ENCODE measurements around the gene GADL1. TPM values are rescaled to one million over a fixed set of nuclear protein-coding genes. Genes with fewer than 3 reads are reported as not detected.
A peak's percentile ranks its signal among the peaks of the same experiment; 100 is the strongest.

The GADL1 gene
- total and polyA plus RNA-seq, 7 donors: 0.89 to 5.6 (median 1.5) TPM

GRCh38 chr3:30848087-30848779 is 46.2 kb downstream of the GADL1 start:
- 34 to 51% (median 36%) methylated on average over 3 of the region's 3 CpGs for WGBS, 3 donors
- Histone ChIP-seq H3K4me1 (peaks cover 26% of the 10 kb centered on the region), H3K4me3 (peak overlapping the region; percentile 13), H3K27me3 (ENCODE audit: insufficient read depth in 3 of 3, low read length in 2 of 3) (no peaks in the 10 kb centered on the region), H3K27ac (peak overlapping the region; percentile 87), H3K9me3 (no peaks in the 10 kb centered on the region), H3K36me3 (ENCODE audit: insufficient read depth in 1 of 2, low read depth in 1 of 2) (no peaks in the 10 kb centered on the region)
- no peak for DNase-seq
- no peak for TF ChIP-seq CTCF (IDR thresholded peaks at IDR 0.05)
- ATAC-seq: peak; percentile 90 to 98 (median 94)
- intact Hi-C loops (cut with DNase I): no loop called here

- peaks cover 27% of the 10 kb centered on the region for H3K4me1 ChIP-seq
- H3K27ac ChIP-seq: peak overlapping the region; percentile 87
- H3K36me3 ChIP-seq (ENCODE audit: insufficient read depth in 1 of 2, low read depth in 1 of 2): no peaks in the 10 kb centered on the region
- WGBS, 3 donors: 25 to 41% (median 30%) methylated on average over 3 of the region's 3 CpGs
- H3K9me3 ChIP-seq: no peaks in the 10 kb centered on the region
- H3K27me3 ChIP-seq (ENCODE audit: insufficient read depth in 3 of 3, low read length in 2 of 3): no peaks in the 10 kb centered on the region
- DNase-seq (no peak), ATAC-seq (peak in 2 of 4 donors; percentile 25 to 36)
- intact Hi-C loops (cut with DNase I): no loop called here
- TF ChIP-seq CTCF (IDR thresholded peaks at IDR 0.05): no peak
- peak overlapping the region; percentile 13 for H3K4me3 ChIP-seq
Measured at GRCh38 chr3:30847592-30847991, 46.9 kb downstream of the GADL1 start.

- WGBS, 3 donors: 62 to 92% (median 75%) methylated on average over 2 of the region's 2 CpGs
- DNase-seq (no peak), ATAC-seq (no peak)
- no peaks in the 10 kb centered on the region for H3K9me3 ChIP-seq
- TF ChIP-seq CTCF (IDR thresholded peaks at IDR 0.05): no peak
- intact Hi-C loops (cut with DNase I): no loop called here
- H3K36me3 ChIP-seq (ENCODE audit: insufficient read depth in 1 of 2, low read depth in 1 of 2): no peaks in the 10 kb centered on the region
- H3K27ac ChIP-seq: peak overlapping the region; percentile 25
- no peak overlapping the region for H3K4me3 ChIP-seq
- no peaks in the 10 kb centered on the region for H3K27me3 ChIP-seq (ENCODE audit: insufficient read depth in 3 of 3, low read length in 2 of 3)
- H3K4me1 ChIP-seq: peaks cover 32% of the 10 kb centered on the region
Measured at GRCh38 chr3:30845606-30846005, 48.9 kb downstream of the GADL1 start.

GRCh38 chr3:30843877-30844276 is 50.6 kb downstream of the GADL1 start:
- ATAC-seq (no peak), DNase-seq (no peak)
- H3K27me3 ChIP-seq (ENCODE audit: insufficient read depth in 3 of 3, low read length in 2 of 3): no peaks in the 10 kb centered on the region
- intact Hi-C loops (cut with DNase I): no loop called here
- H3K4me1 ChIP-seq: peaks cover 29% of the 10 kb centered on the region
- no peak overlapping the region for H3K4me3 ChIP-seq
- WGBS, 3 donors: 75 to 84% (median 78%) methylated on average over 10 of the region's 10 CpGs
- TF ChIP-seq CTCF (IDR thresholded peaks at IDR 0.05): no peak
- no peak overlapping the region for H3K27ac ChIP-seq
- H3K9me3 ChIP-seq: no peaks in the 10 kb centered on the region
- H3K36me3 ChIP-seq (ENCODE audit: insufficient read depth in 1 of 2, low read depth in 1 of 2): no peaks in the 10 kb centered on the region

GRCh38 chr3:30836141-30836540 is 58.3 kb downstream of the GADL1 start:
- intact Hi-C loops (cut with DNase I): no loop called here
- DNase-seq (no peak), ATAC-seq (no peak)
- no peak overlapping the region for H3K27ac ChIP-seq
- no peaks in the 10 kb centered on the region for H3K4me1 ChIP-seq
- 93 to 100% (median 95%) methylated on average over 1 of the region's 1 CpG for WGBS, 3 donors
- no peak overlapping the region for H3K4me3 ChIP-seq
- H3K27me3 ChIP-seq (ENCODE audit: insufficient read depth in 3 of 3, low read length in 2 of 3): no peaks in the 10 kb centered on the region
- no peaks in the 10 kb centered on the region for H3K9me3 ChIP-seq
- no peaks in the 10 kb centered on the region for H3K36me3 ChIP-seq (ENCODE audit: insufficient read depth in 1 of 2, low read depth in 1 of 2)
- TF ChIP-seq CTCF (IDR thresholded peaks at IDR 0.05): no peak
